ENCODE measurements around the gene POU6F2.

Gene POU6F2

DNA sequence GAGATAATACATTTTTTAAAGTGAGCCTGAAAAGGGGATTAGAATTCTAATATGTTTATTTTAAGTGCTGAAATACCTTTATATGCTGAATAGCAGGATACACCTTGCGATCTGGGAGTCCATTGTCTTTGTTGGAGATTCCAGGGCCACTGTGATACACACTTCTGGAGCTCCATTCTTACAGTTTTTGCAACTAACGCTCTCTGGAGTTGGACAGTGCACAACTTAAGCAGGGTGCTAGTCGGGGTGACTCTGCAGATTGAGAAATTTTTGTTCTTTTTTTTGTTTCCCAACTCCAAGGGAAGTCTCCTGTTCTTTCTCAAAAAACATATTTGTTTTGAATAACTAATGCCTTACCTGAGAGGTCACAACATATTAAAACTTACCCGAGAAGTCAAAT is 23.7 kb upstream of the POU6F2 start:
- Histone ChIP-seq H3K4me3 (ENCODE audit: low read depth, low read length) (no peak overlapping the region), H3K4me1 (ENCODE audit: control insufficient read depth, insufficient read depth, low read length) (no peaks in the 10 kb centered on the region), H3K9me3 (ENCODE audit: control insufficient read depth, insufficient read depth, low read depth, low read length) (no peaks in the 10 kb centered on the region), H3K27ac (ENCODE audit: extremely low read depth, low read depth, low read length) (no peak overlapping the region), H3K36me3 (ENCODE audit: control insufficient read depth in 2 of 2, insufficient read depth in 1 of 2, low read length in 2 of 2) (no peaks in the 10 kb centered on the region)
- TF ChIP-seq ZNF558 (tag by site-specific recombination; IDR thresholded peaks at IDR 0.05) (no peak), ZNF114 (tag by site-specific recombination; IDR thresholded peaks at IDR 0.05) (no peak), ZNF514 (tag by site-specific recombination; IDR thresholded peaks at IDR 0.05) (no peak), KLF7 (tag by site-specific recombination; IDR thresholded peaks at IDR 0.05; ENCODE audit: borderline replicate concordance) (no peak), TRIM28 (IDR thresholded peaks at IDR 0.05; ENCODE audit: borderline replicate concordance, low read length) (no peak), ZNF302 (tag by site-specific recombination; IDR thresholded peaks at IDR 0.05; ENCODE audit: low read depth) (no peak), SP2 (tag by site-specific recombination; IDR thresholded peaks at IDR 0.05) (no peak), ZNF518A (tag by site-specific recombination; conservative IDR thresholded peaks at IDR 0.05; ENCODE audit: low read depth) (no peak), ZNF645 (tag by site-specific recombination; IDR thresholded peaks at IDR 0.05) (no peak)
- POLR2A ChIA-PET = no interaction called here
- CTCF ChIA-PET = interaction anchor here (0.7 kb wide), 1 partner anchor 21 kb away, joined by 4 read pairs; no protein-coding TSS in a partner anchor

DNA sequence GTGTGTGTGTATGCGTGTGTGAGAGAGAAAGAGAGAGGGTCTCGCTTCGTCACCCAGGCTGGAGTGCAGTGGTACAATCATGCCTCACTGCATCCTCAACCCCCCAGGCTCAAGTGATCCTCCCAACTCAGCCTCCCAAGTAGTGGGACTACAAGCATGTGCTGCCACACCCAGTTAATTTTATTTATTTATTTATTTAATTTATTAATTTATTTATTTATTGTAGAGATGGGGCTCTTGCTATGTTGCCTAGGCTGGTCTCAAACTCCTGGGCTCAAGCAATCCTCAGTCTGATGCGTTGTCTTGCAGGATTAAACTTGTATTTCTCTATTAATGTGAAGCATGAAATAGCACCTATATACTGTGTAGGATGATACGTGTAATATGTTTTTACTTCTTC is 21.8 kb upstream of the POU6F2 start:
- Histone ChIP-seq H3K27ac (ENCODE audit: extremely low read depth, low read depth, low read length) (no peak overlapping the region), H3K4me3 (ENCODE audit: low read depth, low read length) (no peak overlapping the region), H3K4me1 (ENCODE audit: control insufficient read depth, insufficient read depth, low read length) (no peaks in the 10 kb centered on the region), H3K9me3 (ENCODE audit: control insufficient read depth, insufficient read depth, low read depth, low read length) (no peaks in the 10 kb centered on the region), H3K36me3 (ENCODE audit: control insufficient read depth in 2 of 2, insufficient read depth in 1 of 2, low read length in 2 of 2) (no peaks in the 10 kb centered on the region)
- POLR2A ChIA-PET = no interaction called here
- TF ChIP-seq ZNF394 (tag by site-specific recombination; IDR thresholded peaks at IDR 0.05; ENCODE audit: borderline replicate concordance) (peak; percentile 72; the same call in 1 of the 2 replicates), ZNF518A (tag by site-specific recombination; conservative IDR thresholded peaks at IDR 0.05; ENCODE audit: low read depth) (peak; percentile 50; the same call in 1 of the 2 replicates), ZNF555 (tag by site-specific recombination; conservative IDR thresholded peaks at IDR 0.05) (peak; percentile 41), ZXDB (tag by site-specific recombination; IDR thresholded peaks at IDR 0.05) (no peak), ZNF426 (tag by site-specific recombination; IDR thresholded peaks at IDR 0.05) (peak; percentile 41), ZBTB11 (tag by site-specific recombination; conservative IDR thresholded peaks at IDR 0.05; ENCODE audit: low read depth) (peak; percentile 32; the same call in 1 of the 2 replicates), ZNF629 (tag by site-specific recombination; IDR thresholded peaks at IDR 0.05) (no peak), ZNF623 (tag by site-specific recombination; IDR thresholded peaks at IDR 0.05) (peak; percentile 20; the same call in 1 of the 2 replicates), BCL11B (tag by site-specific recombination; IDR thresholded peaks at IDR 0.05; ENCODE audit: low read depth) (no peak)
- CTCF ChIA-PET = no interaction called here

All from HEK293 (cell line).